ENCODE results near the gene ORAI2. TPM values are rescaled to one million over a fixed set of nuclear protein-coding genes. Genes with fewer than 3 reads are reported as not detected.

Gene ORAI2
- polyA plus RNA-seq, 1 donor (not counting 4 experiments of a cell fraction or from before 2014, with no cell fraction given): 2.0 TPM

DNA sequence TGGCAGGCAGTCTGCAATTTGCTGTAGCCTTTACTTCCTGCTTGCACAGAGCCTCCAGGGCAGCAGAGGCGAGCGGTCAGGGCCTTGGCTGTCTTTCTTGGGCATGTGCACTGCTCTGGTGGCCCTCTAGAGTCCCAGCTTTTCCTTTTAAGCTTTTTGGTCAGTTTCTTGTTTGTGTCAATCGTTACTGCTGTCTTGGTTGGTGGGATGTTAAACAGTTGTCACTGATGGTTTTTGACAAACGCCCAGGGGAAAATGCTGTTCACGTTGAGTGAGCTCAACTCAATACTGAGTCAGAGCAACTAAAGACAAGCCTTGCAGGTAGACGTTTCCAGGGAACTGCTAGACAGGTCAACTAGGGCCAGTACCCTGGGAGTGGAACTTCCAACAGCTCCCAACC is 23.3 kb upstream of the ORAI2 start:
- H4K20me1 ChIP-seq (ENCODE audit: control insufficient read depth, extremely low read depth, insufficient read depth, low read length): no peaks in the 10 kb centered on the region
- no peaks in the 10 kb centered on the region for H3K9me3 ChIP-seq (ENCODE audit: control insufficient read depth, low read depth, low read length)
- no peak for DNase-seq (ENCODE audit: low read depth, low spot score)
- H3K4me3 ChIP-seq (ENCODE audit: control insufficient read depth in 2 of 3, extremely low read depth in 1 of 3, insufficient read depth in 2 of 3, low read depth in 1 of 3, low read length in 3 of 3): no peak overlapping the region
- no peaks in the 10 kb centered on the region for H3K4me1 ChIP-seq (ENCODE audit: control insufficient read depth, extremely low read depth, insufficient read depth, low read length)
- H3K4me2 ChIP-seq (ENCODE audit: control insufficient read depth, extremely low read depth, insufficient read depth, low read depth, low read length): no peak overlapping the region
- H2AFZ ChIP-seq (ENCODE audit: control insufficient read depth, low read length): no peak overlapping the region
- H3K27ac ChIP-seq (ENCODE audit: control insufficient read depth, insufficient read depth, low read length): no peak overlapping the region
- H3K27me3 ChIP-seq (ENCODE audit: control insufficient read depth, extremely low read depth, insufficient read depth, low read length): no peaks in the 10 kb centered on the region
- TF ChIP-seq, protein P1, sequence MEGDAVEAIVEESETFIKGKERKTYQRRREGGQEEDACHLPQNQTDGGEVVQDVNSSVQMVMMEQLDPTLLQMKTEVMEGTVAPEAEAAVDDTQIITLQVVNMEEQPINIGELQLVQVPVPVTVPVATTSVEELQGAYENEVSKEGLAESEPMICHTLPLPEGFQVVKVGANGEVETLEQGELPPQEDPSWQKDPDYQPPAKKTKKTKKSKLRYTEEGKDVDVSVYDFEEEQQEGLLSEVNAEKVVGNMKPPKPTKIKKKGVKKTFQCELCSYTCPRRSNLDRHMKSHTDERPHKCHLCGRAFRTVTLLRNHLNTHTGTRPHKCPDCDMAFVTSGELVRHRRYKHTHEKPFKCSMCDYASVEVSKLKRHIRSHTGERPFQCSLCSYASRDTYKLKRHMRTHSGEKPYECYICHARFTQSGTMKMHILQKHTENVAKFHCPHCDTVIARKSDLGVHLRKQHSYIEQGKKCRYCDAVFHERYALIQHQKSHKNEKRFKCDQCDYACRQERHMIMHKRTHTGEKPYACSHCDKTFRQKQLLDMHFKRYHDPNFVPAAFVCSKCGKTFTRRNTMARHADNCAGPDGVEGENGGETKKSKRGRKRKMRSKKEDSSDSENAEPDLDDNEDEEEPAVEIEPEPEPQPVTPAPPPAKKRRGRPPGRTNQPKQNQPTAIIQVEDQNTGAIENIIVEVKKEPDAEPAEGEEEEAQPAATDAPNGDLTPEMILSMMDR (optimal IDR thresholded peaks at IDR 0.05 in 1 of 3, IDR thresholded peaks at IDR 0.05 in 1 of 3, conservative IDR thresholded peaks at IDR 0.05 in 1 of 3; ENCODE audit: extremely low read depth in 1 of 3, insufficient read depth in 2 of 3, low read length in 3 of 3): no peak
- TF ChIP-seq EZH2 (IDR thresholded peaks at IDR 0.05; ENCODE audit: low read length): no peak
- H3K79me2 ChIP-seq (ENCODE audit: control insufficient read depth, insufficient read depth, low read length): peaks cover 6% of the 10 kb centered on the region
- no peak for FAIRE-seq
- H3K36me3 ChIP-seq (ENCODE audit: control insufficient read depth in 2 of 2, extremely low read depth in 1 of 2, insufficient read depth in 2 of 2, low read length in 2 of 2): peaks cover 30 to 34% of the 10 kb centered on the region in 2 experiments
- no peaks in the 10 kb centered on the region for H3K9me1 ChIP-seq (ENCODE audit: control insufficient read depth, extremely low read depth, insufficient read depth, low read length)
- dilution Hi-C loops (cut with MboI; ENCODE audit: extremely low pct_ligation_motif_present, low sequenced_read_pairs): no loop called here
- no peak overlapping the region for H3K9ac ChIP-seq (ENCODE audit: control insufficient read depth, extremely low read depth, insufficient read depth, low read length)

- dilution Hi-C loops (cut with MboI; ENCODE audit: extremely low pct_ligation_motif_present, low sequenced_read_pairs): no loop called here
- no peak for TF ChIP-seq EZH2 (IDR thresholded peaks at IDR 0.05; ENCODE audit: low read length)
- TF ChIP-seq, protein P1 (optimal IDR thresholded peaks at IDR 0.05 in 1 of 3, IDR thresholded peaks at IDR 0.05 in 1 of 3, conservative IDR thresholded peaks at IDR 0.05 in 1 of 3; ENCODE audit: extremely low read depth in 1 of 3, insufficient read depth in 2 of 3, low read length in 3 of 3): no peak
- no peaks in the 10 kb centered on the region for H3K4me1 ChIP-seq (ENCODE audit: control insufficient read depth, extremely low read depth, insufficient read depth, low read length)
- no peak overlapping the region for H3K9ac ChIP-seq (ENCODE audit: control insufficient read depth, extremely low read depth, insufficient read depth, low read length)
- no peaks in the 10 kb centered on the region for H3K9me3 ChIP-seq (ENCODE audit: control insufficient read depth, low read depth, low read length)
- H3K4me3 ChIP-seq (ENCODE audit: control insufficient read depth in 2 of 3, extremely low read depth in 1 of 3, insufficient read depth in 2 of 3, low read depth in 1 of 3, low read length in 3 of 3): no peak overlapping the region
- DNase-seq (ENCODE audit: low read depth, low spot score) (no peak), FAIRE-seq (no peak)
- no peak overlapping the region for H3K27ac ChIP-seq (ENCODE audit: control insufficient read depth, insufficient read depth, low read length)
- H3K9me1 ChIP-seq (ENCODE audit: control insufficient read depth, extremely low read depth, insufficient read depth, low read length): no peaks in the 10 kb centered on the region
- H3K36me3 ChIP-seq (ENCODE audit: control insufficient read depth in 2 of 2, extremely low read depth in 1 of 2, insufficient read depth in 2 of 2, low read length in 2 of 2): peaks cover 30 to 31% of the 10 kb centered on the region in 2 experiments
- H3K4me2 ChIP-seq (ENCODE audit: control insufficient read depth, extremely low read depth, insufficient read depth, low read depth, low read length): no peak overlapping the region
- no peaks in the 10 kb centered on the region for H3K27me3 ChIP-seq (ENCODE audit: control insufficient read depth, extremely low read depth, insufficient read depth, low read length)
- no peak overlapping the region for H2AFZ ChIP-seq (ENCODE audit: control insufficient read depth, low read length)
- peaks cover 6% of the 10 kb centered on the region for H3K79me2 ChIP-seq (ENCODE audit: control insufficient read depth, insufficient read depth, low read length)
- no peaks in the 10 kb centered on the region for H4K20me1 ChIP-seq (ENCODE audit: control insufficient read depth, extremely low read depth, insufficient read depth, low read length)
These were observed 22.5 kb upstream of the ORAI2 start for GRCh38 chr7:102410918-102411317.
